H1 (cell line): ENCODE results near the gene MIX23. TPM values are rescaled to one million over a fixed set of nuclear protein-coding genes. Genes with fewer than 3 reads are reported as not detected.

Experiments
- CTCF ChIA-PET: fragments of 300-600 bp; sonication (Branson Sonifier 250); formaldehyde crosslinking; loops from one replicate; lab custom pipeline; 2021; ENCODE audit not compliant: partially characterized antibody; lab: Charles Lee
- POLR2A ChIA-PET: fragments of 300-600 bp; sonication (Branson Sonifier 250); formaldehyde crosslinking; loops from one replicate; lab custom pipeline; 2021; ENCODE audit warnings: inconsistent platforms; ENCODE audit not compliant: partially characterized antibody; lab: Charles Lee
- DNase-seq, 2 experiments: peaks; one replicate each; pipeline versions ENCODE4 v3.0.0 to v3.0.0-alpha.2; 2010 to 2022; ENCODE audit warnings: low spot score in 2 of 2, low read depth in 1 of 2, mixed read lengths in 1 of 2
- FAIRE-seq: peaks from 2 replicates; lab custom pipeline; 2011; peaks lifted over from hg19 to GRCh38; lab: Jason Lieb, UNC
- H2AFZ ChIP-seq: 2 replicates; pipeline ENCODE4 v1.8.1; 2012; ENCODE audit warnings: low read length, inconsistent platforms
- H2AK5ac ChIP-seq: 2 replicates; pipeline ENCODE4 v1.6.1; 2013; ENCODE audit warnings: low read depth, low read length
- H2BK120ac ChIP-seq: replicated peaks from 2 replicates; pipeline ENCODE3; 2013; ENCODE audit warnings: low read depth, low read length, inconsistent platforms
- H2BK12ac ChIP-seq: 2 replicates; pipeline ENCODE4 v1.6.1; 2013; ENCODE audit warnings: low read depth, low read length
- H2BK15ac ChIP-seq: 2 replicates; pipeline ENCODE4 v1.6.1; 2013; ENCODE audit warnings: low read length
- H2BK20ac ChIP-seq: 2 replicates; pipeline ENCODE4 v1.6.1; 2013; ENCODE audit warnings: low read length
- H2BK5ac ChIP-seq: 2 replicates; pipeline ENCODE4 v1.6.1; 2013; ENCODE audit warnings: low read depth, low read length
- H3K14ac ChIP-seq: 2 replicates; pipeline ENCODE4 v1.6.1; 2013; ENCODE audit warnings: inconsistent platforms; ENCODE audit not compliant: insufficient read length
- H3K18ac ChIP-seq: 2 replicates; pipeline ENCODE4 v1.6.1; 2013; ENCODE audit warnings: low read length; ENCODE audit errors: extremely low read depth
- H3K23ac ChIP-seq: 2 replicates; pipeline ENCODE4 v1.6.1; 2013; ENCODE audit warnings: inconsistent platforms; ENCODE audit not compliant: insufficient read length
- H3K23me2 ChIP-seq: 2 replicates; pipeline ENCODE4 v1.6.1; 2013; ENCODE audit warnings: low read depth, low read length
- H3K27ac ChIP-seq: 2 replicates; pipeline ENCODE4 v1.6.1; 2011; ENCODE audit warnings: low read depth, low read length, inconsistent platforms
- H3K27me3 ChIP-seq, 4 experiments: replicated peaks in 1 of 4; 1 replicate in 1 of 4; 2 replicates in 3 of 4; pipeline versions ENCODE4 v1.6.1 to v1.8.1; 2011 to 2013; ENCODE audit warnings: low read length in 3 of 4, mild to moderate bottlenecking in 3 of 4, inconsistent platforms in 2 of 4, mixed read lengths in 2 of 4, moderate library complexity in 1 of 4; ENCODE audit not compliant: control insufficient read depth in 3 of 4, insufficient read depth in 3 of 4; ENCODE audit errors: extremely low read depth in 1 of 4
- H3K36me3 ChIP-seq, 4 experiments: 2 replicates each; pipeline versions ENCODE4 v1.6.1 to v1.8.1; 2011 to 2013; ENCODE audit warnings: mild to moderate bottlenecking in 4 of 4, low read length in 3 of 4, moderate library complexity in 2 of 4, control low read depth in 1 of 4, inconsistent platforms in 1 of 4; ENCODE audit not compliant: insufficient read depth in 4 of 4, control insufficient read depth in 2 of 4
- H3K4ac ChIP-seq: replicated peaks from 2 replicates; pipeline ENCODE3; 2013; ENCODE audit warnings: low read length, low read depth, mixed read lengths, inconsistent platforms; ENCODE audit not compliant: insufficient read length
- H3K4me1 ChIP-seq, 4 experiments: replicated peaks in 1 of 4; 1 replicate in 1 of 4; 2 replicates in 3 of 4; pipeline versions ENCODE4 v1.6.1 to v1.8.1; 2011 to 2013; ENCODE audit warnings: low read length in 3 of 4, inconsistent platforms in 2 of 4, mixed read lengths in 1 of 4; ENCODE audit not compliant: insufficient read depth in 4 of 4, control insufficient read depth in 3 of 4
- H3K4me2 ChIP-seq, 2 experiments: 2 replicates each; pipeline versions ENCODE4 v1.6.1 to v1.8.1; 2011 to 2013; ENCODE audit warnings: low read depth in 2 of 2, low read length in 2 of 2, control low read depth in 1 of 2, inconsistent platforms in 1 of 2, mild to moderate bottlenecking in 1 of 2; ENCODE audit not compliant: insufficient read depth in 1 of 2
- H3K4me3 ChIP-seq, 4 experiments: fragments of 200-600, 300-600 bp in 1 of 4; sonication (generic), shearing (Covaris generic), sonication (Bioruptor Twin) in 1 of 4; 2 replicates each; pipeline versions ENCODE4 v1.5.1 to v1.8.1; 2011 to 2016; ENCODE audit warnings: low read length in 4 of 4, low read depth in 3 of 4, control low read depth in 2 of 4, inconsistent platforms in 2 of 4, mild to moderate bottlenecking in 2 of 4, mixed read lengths in 1 of 4, moderate library complexity in 1 of 4; ENCODE audit not compliant: insufficient read depth in 2 of 4; ENCODE audit errors: extremely low read depth in 1 of 4
- H3K56ac ChIP-seq: replicated peaks from 2 replicates; pipeline ENCODE3; 2013; ENCODE audit warnings: low read depth, mild to moderate bottlenecking, mixed read lengths, low read length, inconsistent platforms; ENCODE audit not compliant: insufficient read length
- H3K79me1 ChIP-seq: 2 replicates; pipeline ENCODE4 v1.6.1; 2013; ENCODE audit warnings: low read depth, low read length, control low read depth
- H3K79me2 ChIP-seq, 2 experiments: 2 replicates each; pipeline versions ENCODE4 v1.6.1 to v1.8.1; 2012 to 2013; ENCODE audit warnings: low read length in 2 of 2, mild to moderate bottlenecking in 2 of 2, inconsistent platforms in 1 of 2; ENCODE audit not compliant: insufficient read depth in 2 of 2, control insufficient read depth in 1 of 2
- H3K9ac ChIP-seq, 4 experiments: replicated peaks in 1 of 4; 1 replicate in 1 of 4; 2 replicates in 3 of 4; pipeline versions ENCODE4 v1.6.1 to v1.8.1; 2011 to 2013; ENCODE audit warnings: low read depth in 3 of 4, low read length in 3 of 4, control low read depth in 2 of 4, mild to moderate bottlenecking in 2 of 4, moderate library complexity in 2 of 4, inconsistent platforms in 1 of 4; ENCODE audit errors: extremely low read depth in 1 of 4
- H3K9me3 ChIP-seq, 2 experiments: 2 replicates each; pipeline versions ENCODE4 v1.6.1 to v1.8.1; 2012 to 2013; ENCODE audit warnings: mild to moderate bottlenecking in 2 of 2, moderate library complexity in 2 of 2, control low read depth in 1 of 2, inconsistent platforms in 1 of 2, low read depth in 1 of 2, low read length in 1 of 2, mixed read lengths in 1 of 2; ENCODE audit not compliant: insufficient read depth in 2 of 2
- H4K20me1 ChIP-seq, 2 experiments: replicated peaks in 1 of 2; 2 replicates each; pipeline versions ENCODE3 to v1.8.1; 2011 to 2013; ENCODE audit warnings: inconsistent platforms in 2 of 2, low read length in 2 of 2, mild to moderate bottlenecking in 1 of 2; ENCODE audit not compliant: insufficient read depth in 2 of 2, control insufficient read depth in 1 of 2
- H4K5ac ChIP-seq: 2 replicates; pipeline ENCODE4 v1.6.1; 2013; ENCODE audit warnings: low read length, low read depth, mixed read lengths, inconsistent platforms; ENCODE audit not compliant: insufficient read length
- H4K8ac ChIP-seq: 2 replicates; pipeline ENCODE4 v1.8.0; 2013; ENCODE audit warnings: mild to moderate bottlenecking, moderate library complexity, low read length, inconsistent platforms; ENCODE audit not compliant: insufficient read depth; ENCODE audit errors: extremely low read depth
- H4K91ac ChIP-seq: replicated peaks from 2 replicates; pipeline ENCODE3; 2013; ENCODE audit warnings: low read length, mixed read lengths, inconsistent platforms; ENCODE audit not compliant: insufficient read length
- CBX8 ChIP-seq: fragments of 300-800, 300-1000 bp; sonication (generic); IDR thresholded peaks from 2 replicates; pipeline ENCODE4 v1.7.1; 2016; ENCODE audit warnings: low read depth, low read length, borderline replicate concordance
- KDM1A ChIP-seq: fragments of 200-600, 300-600 bp; sonication (generic); IDR thresholded peaks from 2 replicates; pipeline ENCODE4 v1.7.1; 2016; ENCODE audit warnings: mild to moderate bottlenecking, low read length, borderline replicate concordance
- POU5F1 ChIP-seq: IDR thresholded peaks from 2 replicates; pipeline ENCODE4 v1.6.1; 2011; ENCODE audit warnings: low read depth, mild to moderate bottlenecking, low read length, moderate library complexity
- RAD21 ChIP-seq, 2 experiments: IDR thresholded peaks in 1 of 2; conservative IDR thresholded peaks in 1 of 2; 2 replicates each; pipeline ENCODE4 v1.6.1; 2011; ENCODE audit warnings: low read depth in 2 of 2, low read length in 2 of 2, improper control_type of control experiment in 1 of 2, inconsistent platforms in 1 of 2, mild to moderate bottlenecking in 1 of 2, moderate library complexity in 1 of 2
- SIN3A ChIP-seq, 2 experiments: IDR thresholded peaks in 1 of 2; conservative IDR thresholded peaks in 1 of 2; 2 replicates each; pipeline ENCODE4 v1.6.1; 2011 to 2012; ENCODE audit warnings: low read length in 2 of 2, improper control_type of control experiment in 1 of 2, low read depth in 1 of 2, mild to moderate bottlenecking in 1 of 2
- WGBS, 2 experiments: shearing (Covaris generic) in 1 of 2; methylation state at CpG; one replicate each; pipeline versions ENCODE4 v1.1.6 to v1.1.7; 2013 to 2015; ENCODE audit warnings: low lambda C conversion rate in 2 of 2, mixed read lengths in 2 of 2, inconsistent platforms in 1 of 2, low coverage in 1 of 2, missing lambda C conversion rate in 1 of 2; ENCODE audit not compliant: insufficient replicate concordance in 2 of 2, insufficient coverage in 1 of 2, insufficient read length in 1 of 2; ENCODE audit errors: extremely low coverage in 1 of 2, missing lambda C conversion rate in 1 of 2; 5-methylcytosine and 5-hydroxymethylcytosine counted together
- polyA plus RNA-seq, 7 experiments: library from polyadenylated mRNA; depleted of rRNA in 3 of 7; stranded (reverse) in 5 of 7; unstranded in 2 of 7; fragments of >200 nt in 5 of 7; fragments of 200-250 nt in 2 of 7; gene quantifications; 1 replicate in 5 of 7; 2 replicates in 1 of 7; 4 replicates in 1 of 7; pipeline versions ENCODE4 v1.2.1 to v1.2.3, GENCODE V29; 2011 to 2013; ENCODE audit warnings: missing spikeins in 2 of 7, mixed read lengths in 2 of 7
- total RNA-seq: library from RNA; stranded (reverse); fragmentation: NEBNext Ultra II Directional; extraction: Animal tissue kit (Norgen Biotek cat#: 25700); gene quantifications from 2 replicates; pipeline ENCODE4 v1.2.1, GENCODE V29; 2021
- TF ChIP-seq, protein P1 (sequence below), 3 experiments: IDR thresholded peaks; 1 replicate in 2 of 3; 2 replicates in 1 of 3; pipeline versions ENCODE4 v1.5.1 to v1.6.1; 2011; ENCODE audit warnings: low read length in 3 of 3, mild to moderate bottlenecking in 3 of 3, inconsistent platforms in 2 of 3, low read depth in 1 of 3, moderate library complexity in 1 of 3; ENCODE audit not compliant: insufficient read depth in 1 of 3; ENCODE audit errors: control extremely low read depth in 1 of 3

The MIX23 gene
- total and polyA plus RNA-seq, 2 of the 8 experiments (the other 6 are each of a cell fraction or from before 2014, with no cell fraction given), result 22.1 to 69.6 TPM

DNA sequence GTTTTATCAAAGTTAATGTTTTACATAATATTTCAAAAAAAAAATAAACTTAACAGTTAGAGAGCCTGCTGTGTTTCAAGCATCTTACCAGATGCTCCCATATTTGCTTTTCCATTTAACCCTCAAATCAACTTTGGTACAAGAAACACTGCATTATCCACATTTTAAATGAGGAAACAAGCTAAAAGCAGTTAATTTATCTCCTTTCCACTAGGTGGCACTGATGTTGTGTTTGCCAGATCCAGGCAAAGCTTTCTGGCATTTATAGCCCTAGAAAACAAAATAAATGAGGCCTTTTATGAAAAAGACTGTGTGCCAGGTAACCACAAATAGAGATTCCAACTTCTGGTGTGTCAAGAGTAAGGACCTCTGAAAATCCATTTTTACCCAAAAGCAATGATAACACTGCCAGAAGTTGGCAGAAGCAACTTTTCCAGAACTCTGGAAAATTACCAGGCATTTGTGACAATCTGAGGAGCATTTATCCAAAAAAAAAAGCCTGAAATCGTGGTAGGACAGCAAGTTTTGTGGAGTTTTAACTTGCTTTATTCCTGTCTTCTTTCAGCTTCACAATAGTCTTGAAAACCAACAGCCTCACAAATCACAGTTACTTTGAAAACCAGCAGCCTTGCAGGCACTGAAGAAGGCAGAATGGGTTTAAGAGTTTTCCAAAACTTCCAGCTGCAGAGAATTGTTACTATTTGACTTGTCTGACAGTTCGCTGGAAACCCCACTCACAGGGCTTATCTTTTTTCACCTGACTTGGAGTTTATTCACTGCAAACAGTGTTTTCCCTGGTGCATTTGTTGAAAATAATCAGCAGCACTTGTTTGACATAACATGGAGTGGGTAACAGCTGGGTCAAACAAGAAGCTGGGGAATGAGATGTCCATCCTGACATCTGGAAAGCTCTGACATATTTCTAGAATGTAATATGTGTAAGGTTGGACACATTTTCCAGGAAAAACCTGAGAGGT is 10.1 kb upstream of the MIX23 start:
- Histone ChIP-seq H2AFZ (no peak overlapping the region), H3K36me3 (no peaks in the 10 kb centered on the region; a peak in 2 of 8 replicates), H2BK15ac (no peak overlapping the region), H3K56ac (no peak overlapping the region), H3K23ac (no peak overlapping the region), H3K9me3 (no peaks in the 10 kb centered on the region), H3K4me2 (no peak overlapping the region), H4K20me1 (peaks cover 0 to 2% of the 10 kb centered on the region in 2 experiments), H2BK12ac (no peak overlapping the region), H3K9ac (no peak overlapping the region), H3K27me3 (no peaks in the 10 kb centered on the region), H3K23me2 (no peaks in the 10 kb centered on the region)
- peak; percentile 81 for FAIRE-seq
- CTCF ChIA-PET, result interaction anchor here (0.5 to 6.0 kb wide), 37 partner anchors 9 to 1467 kb away, joined by 3 to 44 read pairs (median 4); partner anchors contain the start of genes FAM162A, KPNA1, PARP14 and WDR5B
- 85% methylated on average over 2 of the region's 2 CpGs; no CpG with 5 or more reads in 1 of the 2 experiments for WGBS, 2 experiments
- TF ChIP-seq, protein P1, sequence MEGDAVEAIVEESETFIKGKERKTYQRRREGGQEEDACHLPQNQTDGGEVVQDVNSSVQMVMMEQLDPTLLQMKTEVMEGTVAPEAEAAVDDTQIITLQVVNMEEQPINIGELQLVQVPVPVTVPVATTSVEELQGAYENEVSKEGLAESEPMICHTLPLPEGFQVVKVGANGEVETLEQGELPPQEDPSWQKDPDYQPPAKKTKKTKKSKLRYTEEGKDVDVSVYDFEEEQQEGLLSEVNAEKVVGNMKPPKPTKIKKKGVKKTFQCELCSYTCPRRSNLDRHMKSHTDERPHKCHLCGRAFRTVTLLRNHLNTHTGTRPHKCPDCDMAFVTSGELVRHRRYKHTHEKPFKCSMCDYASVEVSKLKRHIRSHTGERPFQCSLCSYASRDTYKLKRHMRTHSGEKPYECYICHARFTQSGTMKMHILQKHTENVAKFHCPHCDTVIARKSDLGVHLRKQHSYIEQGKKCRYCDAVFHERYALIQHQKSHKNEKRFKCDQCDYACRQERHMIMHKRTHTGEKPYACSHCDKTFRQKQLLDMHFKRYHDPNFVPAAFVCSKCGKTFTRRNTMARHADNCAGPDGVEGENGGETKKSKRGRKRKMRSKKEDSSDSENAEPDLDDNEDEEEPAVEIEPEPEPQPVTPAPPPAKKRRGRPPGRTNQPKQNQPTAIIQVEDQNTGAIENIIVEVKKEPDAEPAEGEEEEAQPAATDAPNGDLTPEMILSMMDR (IDR thresholded peaks at IDR 0.05; ENCODE audit: control extremely low read depth in 1 of 3, insufficient read depth in 1 of 3, low read depth in 1 of 3, low read length in 3 of 3), result peak in 2 of 3 experiments; percentile 54 to 64; a peak in 2 of 4 replicates
- peak; percentile 73 to 78 for TF ChIP-seq RAD21 (IDR thresholded peaks at IDR 0.05 in 1 of 2, conservative IDR thresholded peaks at IDR 0.05 in 1 of 2; ENCODE audit: low read depth in 2 of 2, low read length in 2 of 2)
- TF ChIP-seq POU5F1, result no peak
- no peak for TF ChIP-seq KDM1A
- no peak for TF ChIP-seq CBX8
- TF ChIP-seq SIN3A (conservative IDR thresholded peaks at IDR 0.05 in 1 of 2, IDR thresholded peaks at IDR 0.05 in 1 of 2; ENCODE audit: low read depth in 1 of 2, low read length in 2 of 2), result no peak
- TF ChIP-seq, all 59 proteins: peak for 2
- no peak overlapping the region for H3K4me3 ChIP-seq
- H2BK20ac ChIP-seq, result no peak overlapping the region
- H4K5ac ChIP-seq, result no peak overlapping the region
- H2BK5ac ChIP-seq, result 0 out of 2 replicates have a peak overlapping the region, but pooled peaks have one; percentile 77
- H2BK120ac ChIP-seq, result no peak overlapping the region
- H3K79me2 ChIP-seq, result peaks cover 0 to 6% of the 10 kb centered on the region in 2 experiments; a peak in 2 of 4 replicates
- no peak overlapping the region for H3K14ac ChIP-seq
- peaks cover 2% of the 10 kb centered on the region; the same call in 1 of the 2 replicates for H3K79me1 ChIP-seq
- H4K8ac ChIP-seq, result no peak overlapping the region
- no peak overlapping the region for H2AK5ac ChIP-seq
- H4K91ac ChIP-seq, result no peak overlapping the region
- H3K18ac ChIP-seq, result no peak overlapping the region
- no peak for DNase-seq
- no peak overlapping the region for H3K4ac ChIP-seq
- POLR2A ChIA-PET, result interaction anchor here (0.8 to 2.7 kb wide), 4 partner anchors 10 to 171 kb away, joined by 3 to 16 read pairs (median 4); partner anchors contain the start of genes DTX3L, FAM162A, MIX23 and PARP9
- no peaks in the 10 kb centered on the region for H3K4me1 ChIP-seq
- no peak overlapping the region for H3K27ac ChIP-seq
